ENCODE data around the gene FOXP3. TPM values are rescaled to one million over a fixed set of nuclear protein-coding genes. Genes with fewer than 3 reads are reported as not detected.

The FOXP3 gene
- total RNA-seq, 1 experiment from 2014 or later: 0.26 TPM

- TF ChIP-seq, protein P1, sequence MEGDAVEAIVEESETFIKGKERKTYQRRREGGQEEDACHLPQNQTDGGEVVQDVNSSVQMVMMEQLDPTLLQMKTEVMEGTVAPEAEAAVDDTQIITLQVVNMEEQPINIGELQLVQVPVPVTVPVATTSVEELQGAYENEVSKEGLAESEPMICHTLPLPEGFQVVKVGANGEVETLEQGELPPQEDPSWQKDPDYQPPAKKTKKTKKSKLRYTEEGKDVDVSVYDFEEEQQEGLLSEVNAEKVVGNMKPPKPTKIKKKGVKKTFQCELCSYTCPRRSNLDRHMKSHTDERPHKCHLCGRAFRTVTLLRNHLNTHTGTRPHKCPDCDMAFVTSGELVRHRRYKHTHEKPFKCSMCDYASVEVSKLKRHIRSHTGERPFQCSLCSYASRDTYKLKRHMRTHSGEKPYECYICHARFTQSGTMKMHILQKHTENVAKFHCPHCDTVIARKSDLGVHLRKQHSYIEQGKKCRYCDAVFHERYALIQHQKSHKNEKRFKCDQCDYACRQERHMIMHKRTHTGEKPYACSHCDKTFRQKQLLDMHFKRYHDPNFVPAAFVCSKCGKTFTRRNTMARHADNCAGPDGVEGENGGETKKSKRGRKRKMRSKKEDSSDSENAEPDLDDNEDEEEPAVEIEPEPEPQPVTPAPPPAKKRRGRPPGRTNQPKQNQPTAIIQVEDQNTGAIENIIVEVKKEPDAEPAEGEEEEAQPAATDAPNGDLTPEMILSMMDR (IDR thresholded peaks at IDR 0.05; ENCODE audit: unreplicated experiment): no peak
- Mint-ChIP-seq H3K4me3 (ENCODE audit: low read depth, unreplicated experiment) (no peak overlapping the region), H3K27ac (ENCODE audit: unreplicated experiment) (no peak overlapping the region), H3K9me3 (ENCODE audit: low read depth, unreplicated experiment) (no peaks in the 10 kb centered on the region), H3K27me3 (ENCODE audit: unreplicated experiment) (peaks cover 51% of the 10 kb centered on the region), H3K4me1 (ENCODE audit: low read depth, unreplicated experiment) (no peaks in the 10 kb centered on the region), H3K36me3 (ENCODE audit: insufficient read depth, unreplicated experiment) (no peaks in the 10 kb centered on the region)
- CTCF ChIA-PET: no interaction called here
- intact Hi-C loops (cut with micrococcal nuclease; ENCODE audit: unreplicated experiment): no loop called here
- DNase-seq: no peak
- no TSS peak for BruUV-seq (replicated peaks)
Measured at GRCh38 chrX:49226946-49227345, 37.6 kb downstream of the FOXP3 start.

GRCh38 chrX:49225858-49226257, 38.7 kb downstream of the FOXP3 start:
- TF ChIP-seq, protein P1 (IDR thresholded peaks at IDR 0.05; ENCODE audit: unreplicated experiment): no peak
- no TSS peak for BruUV-seq (replicated peaks)
- CTCF ChIA-PET: no interaction called here
- Mint-ChIP-seq H3K36me3 (ENCODE audit: insufficient read depth, unreplicated experiment) (no peaks in the 10 kb centered on the region), H3K9me3 (ENCODE audit: low read depth, unreplicated experiment) (no peaks in the 10 kb centered on the region), H3K4me3 (ENCODE audit: low read depth, unreplicated experiment) (no peak overlapping the region), H3K27ac (ENCODE audit: unreplicated experiment) (no peak overlapping the region), H3K4me1 (ENCODE audit: low read depth, unreplicated experiment) (no peaks in the 10 kb centered on the region), H3K27me3 (ENCODE audit: unreplicated experiment) (peaks cover 62% of the 10 kb centered on the region)
- intact Hi-C loops (cut with micrococcal nuclease; ENCODE audit: unreplicated experiment): no loop called here
- DNase-seq: no peak

GRCh38 chrX:49221868-49222267, 42.6 kb downstream of the FOXP3 start:
- Mint-ChIP-seq H3K4me1 (ENCODE audit: low read depth, unreplicated experiment) (no peaks in the 10 kb centered on the region), H3K27ac (ENCODE audit: unreplicated experiment) (no peak overlapping the region), H3K9me3 (ENCODE audit: low read depth, unreplicated experiment) (peaks cover 2% of the 10 kb centered on the region), H3K36me3 (ENCODE audit: insufficient read depth, unreplicated experiment) (peaks cover 6% of the 10 kb centered on the region), H3K4me3 (ENCODE audit: low read depth, unreplicated experiment) (no peak overlapping the region), H3K27me3 (ENCODE audit: unreplicated experiment) (peaks cover 80% of the 10 kb centered on the region)
- BruUV-seq (replicated peaks): no TSS peak
- CTCF ChIA-PET: interaction anchor here (0.6 kb wide), 1 partner anchor 14 kb away, joined by 4 read pairs; no protein-coding TSS in a partner anchor
- no peak for DNase-seq
- TF ChIP-seq, protein P1 (IDR thresholded peaks at IDR 0.05; ENCODE audit: unreplicated experiment): no peak
- intact Hi-C loops (cut with micrococcal nuclease; ENCODE audit: unreplicated experiment): no loop called here

GRCh38 chrX:49220100-49220499, 44.4 kb downstream of the FOXP3 start:
- Mint-ChIP-seq H3K4me3 (ENCODE audit: low read depth, unreplicated experiment) (no peak overlapping the region), H3K27me3 (ENCODE audit: unreplicated experiment) (peaks cover 80% of the 10 kb centered on the region), H3K36me3 (ENCODE audit: insufficient read depth, unreplicated experiment) (peaks cover 6% of the 10 kb centered on the region), H3K9me3 (ENCODE audit: low read depth, unreplicated experiment) (peaks cover 2% of the 10 kb centered on the region), H3K4me1 (ENCODE audit: low read depth, unreplicated experiment) (no peaks in the 10 kb centered on the region), H3K27ac (ENCODE audit: unreplicated experiment) (no peak overlapping the region)
- intact Hi-C loops (cut with micrococcal nuclease; ENCODE audit: unreplicated experiment): no loop called here
- DNase-seq: no peak
- CTCF ChIA-PET: no interaction called here
- TF ChIP-seq, protein P1 (IDR thresholded peaks at IDR 0.05; ENCODE audit: unreplicated experiment): no peak
- no TSS peak for BruUV-seq (replicated peaks)

All from Calu3 (cell line).